Measurements from ENCODE around the gene THTPA.

THTPA gene

GRCh38 chr14:23567186-23568020, 11.3 kb downstream of the THTPA start, which contains the start of gene AP1G2:
Gene AP1G2, minus strand, starts transcription at chr14:23567791. Its CDS starts 477 bp downstream, at chr14:23567314.
- peak; percentile 88 for DNase-seq (ENCODE audit: low read depth in 2 of 2)

GRCh38 chr14:23568021-23568599, 12.0 kb downstream of the THTPA start:
- no peak for DNase-seq (ENCODE audit: low read depth in 2 of 2)

- DNase-seq (ENCODE audit: low read depth in 2 of 2) = no peak
Observed at GRCh38 chr14:23568600-23569331, 12.7 kb downstream of the THTPA start.

GRCh38 chr14:23569443-23570151, 13.5 kb downstream of the THTPA start:
- DNase-seq (ENCODE audit: low read depth in 2 of 2) = no peak

- no peak for DNase-seq (ENCODE audit: low read depth in 2 of 2)
Observed at GRCh38 chr14:23570806-23571483, 14.9 kb downstream of the THTPA start.

GRCh38 chr14:23571701-23572523, 15.8 kb downstream of the THTPA start:
- no peak for DNase-seq (ENCODE audit: low read depth in 2 of 2)

- no peak for DNase-seq (ENCODE audit: low read depth in 2 of 2)
Observed at GRCh38 chr14:23572524-23572828, 16.4 kb downstream of the THTPA start.

GRCh38 chr14:23572836-23573235, 16.8 kb downstream of the THTPA start:
- no peak for DNase-seq (ENCODE audit: low read depth in 2 of 2)

- no peak for DNase-seq (ENCODE audit: low read depth in 2 of 2)
Observed at GRCh38 chr14:23573384-23574015, 17.4 kb downstream of the THTPA start.

GRCh38 chr14:23577004-23577681, 21.1 kb downstream of the THTPA start:
- no peak for DNase-seq (ENCODE audit: low read depth in 2 of 2)

GRCh38 chr14:23577710-23578392, 21.8 kb downstream of the THTPA start:
- no peak for DNase-seq (ENCODE audit: low read depth in 2 of 2)

- no peak for DNase-seq (ENCODE audit: low read depth in 2 of 2)
Observed at GRCh38 chr14:23578560-23579310, 22.7 kb downstream of the THTPA start, which contains the start of gene JPH4. Gene JPH4, minus strand, starts transcription at chr14:23578790. Its CDS starts 1,337 bp downstream, at chr14:23577453.

GRCh38 chr14:23579311-23579630, 23.2 kb downstream of the THTPA start:
- no peak for DNase-seq (ENCODE audit: low read depth in 2 of 2)

GRCh38 chr14:23579739-23580138, 23.7 kb downstream of the THTPA start:
- DNase-seq (ENCODE audit: low read depth in 2 of 2) = no peak

GRCh38 chr14:23580152-23580926, 24.3 kb downstream of the THTPA start:
- no peak for DNase-seq (ENCODE audit: low read depth in 2 of 2)

GRCh38 chr14:23580948-23581281, 24.8 kb downstream of the THTPA start:
- DNase-seq (ENCODE audit: low read depth in 2 of 2) = no peak

GRCh38 chr14:23582906-23583760, 27.1 kb downstream of the THTPA start:
- no peak for DNase-seq (ENCODE audit: low read depth in 2 of 2)

Measured in stimulated activated CD8-positive, alpha-beta memory T cell treated with anti-CD3 and anti-CD28 coated beads, Interleukin-15, amount 100 ng/mL, for 48 hours (primary cell).